ENCODE results near the gene PPP1R15B.
A peak's percentile ranks its signal among the peaks of the same experiment; 100 is the strongest.

The PPP1R15B gene

GRCh38 chr1:204450461-204451257, 39.0 kb upstream of the PPP1R15B start:
- peak overlapping the region; percentile 39 for H3K56ac ChIP-seq (ENCODE audit: low read length)
- peak overlapping the region; percentile 73 for H3K23ac ChIP-seq (ENCODE audit: low read length)
- H3K36me3 ChIP-seq (ENCODE audit: control insufficient read depth, insufficient read depth, low read length): no peaks in the 10 kb centered on the region
- H2AK5ac ChIP-seq (ENCODE audit: low read length): no peak overlapping the region
- H3K4ac ChIP-seq (ENCODE audit: low read depth, low read length): no peak overlapping the region
- no peak overlapping the region for H4K5ac ChIP-seq (ENCODE audit: low read length)
- no CpG with 5 or more reads among the region's 8 CpGs for WGBS (ENCODE audit: extremely low coverage, insufficient coverage, low lambda C conversion rate)
- no peaks in the 10 kb centered on the region for H3K27me3 ChIP-seq (ENCODE audit: insufficient read depth, low read length, poor library complexity)
- H3K18ac ChIP-seq (ENCODE audit: low read length): no peak overlapping the region
- H3K4me1 ChIP-seq (ENCODE audit: control insufficient read depth, low read depth, low read length): peaks cover 15% of the 10 kb centered on the region
- H4K8ac ChIP-seq (ENCODE audit: low read depth, low read length): no peak overlapping the region
- no peak overlapping the region for H3K9ac ChIP-seq (ENCODE audit: low read length)
- H2BK15ac ChIP-seq (replicated peaks; ENCODE audit: low read depth): no peak overlapping the region
- no peak overlapping the region for H2BK120ac ChIP-seq (ENCODE audit: low read depth, low read length)
- no peaks in the 10 kb centered on the region for H3K79me1 ChIP-seq (ENCODE audit: low read length)
- H3K27ac ChIP-seq (ENCODE audit: low read depth, low read length): peak overlapping the region; percentile 11
- peak; percentile 79 for DNase-seq
- no peak overlapping the region for H2BK5ac ChIP-seq (ENCODE audit: low read length)
- no peak overlapping the region for H3K4me2 ChIP-seq (ENCODE audit: low read length)
- no peaks in the 10 kb centered on the region for H3K79me2 ChIP-seq (ENCODE audit: control insufficient read depth, insufficient read depth, low read length)
- H3K4me3 ChIP-seq (ENCODE audit: low read length): no peak overlapping the region

GRCh38 chr1:204449678-204450280, 38.2 kb upstream of the PPP1R15B start:
- no peak overlapping the region for H3K18ac ChIP-seq (ENCODE audit: low read length)
- H2BK15ac ChIP-seq (replicated peaks; ENCODE audit: low read depth): no peak overlapping the region
- no peak overlapping the region for H3K4me3 ChIP-seq (ENCODE audit: low read length)
- no peak overlapping the region for H3K23ac ChIP-seq (ENCODE audit: low read length)
- no peak overlapping the region for H3K4me2 ChIP-seq (ENCODE audit: low read length)
- H2BK120ac ChIP-seq (ENCODE audit: low read depth, low read length): no peak overlapping the region
- no peak overlapping the region for H3K4ac ChIP-seq (ENCODE audit: low read depth, low read length)
- no peak for DNase-seq
- H3K9ac ChIP-seq (ENCODE audit: low read length): no peak overlapping the region
- WGBS (ENCODE audit: extremely low coverage, insufficient coverage, low lambda C conversion rate): no CpG with 5 or more reads among the region's 8 CpGs
- no peaks in the 10 kb centered on the region for H3K27me3 ChIP-seq (ENCODE audit: insufficient read depth, low read length, poor library complexity)
- no peak overlapping the region for H4K8ac ChIP-seq (ENCODE audit: low read depth, low read length)
- no peaks in the 10 kb centered on the region for H3K79me2 ChIP-seq (ENCODE audit: control insufficient read depth, insufficient read depth, low read length)
- no peak overlapping the region for H2AK5ac ChIP-seq (ENCODE audit: low read length)
- no peak overlapping the region for H3K27ac ChIP-seq (ENCODE audit: low read depth, low read length)
- peaks cover 13% of the 10 kb centered on the region for H3K4me1 ChIP-seq (ENCODE audit: control insufficient read depth, low read depth, low read length)
- H3K79me1 ChIP-seq (ENCODE audit: low read length): no peaks in the 10 kb centered on the region
- H2BK5ac ChIP-seq (ENCODE audit: low read length): no peak overlapping the region
- no peaks in the 10 kb centered on the region for H3K36me3 ChIP-seq (ENCODE audit: control insufficient read depth, insufficient read depth, low read length)
- no peak overlapping the region for H4K5ac ChIP-seq (ENCODE audit: low read length)
- H3K56ac ChIP-seq (ENCODE audit: low read length): no peak overlapping the region

GRCh38 chr1:204448991-204449677, 37.5 kb upstream of the PPP1R15B start:
- Histone ChIP-seq H3K79me2 (ENCODE audit: control insufficient read depth, insufficient read depth, low read length) (no peaks in the 10 kb centered on the region), H3K27ac (ENCODE audit: low read depth, low read length) (no peak overlapping the region), H2BK120ac (ENCODE audit: low read depth, low read length) (no peak overlapping the region), H3K4me2 (ENCODE audit: low read length) (no peak overlapping the region), H3K9ac (ENCODE audit: low read length) (no peak overlapping the region), H4K8ac (ENCODE audit: low read depth, low read length) (no peak overlapping the region), H2AK5ac (ENCODE audit: low read length) (no peak overlapping the region), H3K4me1 (ENCODE audit: control insufficient read depth, low read depth, low read length) (peaks cover 13% of the 10 kb centered on the region), H4K5ac (ENCODE audit: low read length) (no peak overlapping the region), H3K56ac (ENCODE audit: low read length) (no peak overlapping the region), H3K4ac (ENCODE audit: low read depth, low read length) (no peak overlapping the region), H3K79me1 (ENCODE audit: low read length) (no peaks in the 10 kb centered on the region), H3K18ac (ENCODE audit: low read length) (no peak overlapping the region), H3K27me3 (ENCODE audit: insufficient read depth, low read length, poor library complexity) (no peaks in the 10 kb centered on the region), H3K36me3 (ENCODE audit: control insufficient read depth, insufficient read depth, low read length) (peaks cover 3% of the 10 kb centered on the region), H3K23ac (ENCODE audit: low read length) (no peak overlapping the region), H2BK15ac (replicated peaks; ENCODE audit: low read depth) (no peak overlapping the region), H3K4me3 (ENCODE audit: low read length) (no peak overlapping the region), H2BK5ac (ENCODE audit: low read length) (no peak overlapping the region)
- no CpG with 5 or more reads among the region's 6 CpGs for WGBS (ENCODE audit: extremely low coverage, insufficient coverage, low lambda C conversion rate)
- DNase-seq: no peak

GRCh38 chr1:204448344-204448964, 36.8 kb upstream of the PPP1R15B start:
- no peaks in the 10 kb centered on the region for H3K79me2 ChIP-seq (ENCODE audit: control insufficient read depth, insufficient read depth, low read length)
- H3K27me3 ChIP-seq (ENCODE audit: insufficient read depth, low read length, poor library complexity): no peaks in the 10 kb centered on the region
- H3K18ac ChIP-seq (ENCODE audit: low read length): no peak overlapping the region
- H3K4me2 ChIP-seq (ENCODE audit: low read length): no peak overlapping the region
- no peak overlapping the region for H3K9ac ChIP-seq (ENCODE audit: low read length)
- H2BK5ac ChIP-seq (ENCODE audit: low read length): no peak overlapping the region
- peaks cover 13% of the 10 kb centered on the region for H3K4me1 ChIP-seq (ENCODE audit: control insufficient read depth, low read depth, low read length)
- no peak overlapping the region for H2BK15ac ChIP-seq (replicated peaks; ENCODE audit: low read depth)
- WGBS (ENCODE audit: extremely low coverage, insufficient coverage, low lambda C conversion rate): no CpG with 5 or more reads among the region's 7 CpGs
- no peak overlapping the region for H2BK120ac ChIP-seq (ENCODE audit: low read depth, low read length)
- no peak overlapping the region for H3K23ac ChIP-seq (ENCODE audit: low read length)
- no peak overlapping the region for H4K5ac ChIP-seq (ENCODE audit: low read length)
- DNase-seq: no peak
- no peak overlapping the region for H3K56ac ChIP-seq (ENCODE audit: low read length)
- no peak overlapping the region for H3K4me3 ChIP-seq (ENCODE audit: low read length)
- H4K8ac ChIP-seq (ENCODE audit: low read depth, low read length): no peak overlapping the region
- no peaks in the 10 kb centered on the region for H3K79me1 ChIP-seq (ENCODE audit: low read length)
- peaks cover 3% of the 10 kb centered on the region for H3K36me3 ChIP-seq (ENCODE audit: control insufficient read depth, insufficient read depth, low read length)
- no peak overlapping the region for H3K27ac ChIP-seq (ENCODE audit: low read depth, low read length)
- H2AK5ac ChIP-seq (ENCODE audit: low read length): no peak overlapping the region
- H3K4ac ChIP-seq (ENCODE audit: low read depth, low read length): no peak overlapping the region

GRCh38 chr1:204447736-204448135, 36.1 kb upstream of the PPP1R15B start:
- Histone ChIP-seq H3K23ac (ENCODE audit: low read length) (no peak overlapping the region), H3K4ac (ENCODE audit: low read depth, low read length) (no peak overlapping the region), H3K18ac (ENCODE audit: low read length) (no peak overlapping the region), H3K4me2 (ENCODE audit: low read length) (no peak overlapping the region), H3K36me3 (ENCODE audit: control insufficient read depth, insufficient read depth, low read length) (peaks cover 3% of the 10 kb centered on the region), H4K8ac (ENCODE audit: low read depth, low read length) (no peak overlapping the region), H2AK5ac (ENCODE audit: low read length) (no peak overlapping the region), H4K5ac (ENCODE audit: low read length) (no peak overlapping the region), H3K79me2 (ENCODE audit: control insufficient read depth, insufficient read depth, low read length) (no peaks in the 10 kb centered on the region), H2BK15ac (replicated peaks; ENCODE audit: low read depth) (no peak overlapping the region), H3K4me1 (ENCODE audit: control insufficient read depth, low read depth, low read length) (peaks cover 13% of the 10 kb centered on the region), H3K4me3 (ENCODE audit: low read length) (no peak overlapping the region), H2BK5ac (ENCODE audit: low read length) (no peak overlapping the region), H3K27me3 (ENCODE audit: insufficient read depth, low read length, poor library complexity) (no peaks in the 10 kb centered on the region), H2BK120ac (ENCODE audit: low read depth, low read length) (no peak overlapping the region), H3K9ac (ENCODE audit: low read length) (no peak overlapping the region), H3K79me1 (ENCODE audit: low read length) (no peaks in the 10 kb centered on the region), H3K27ac (ENCODE audit: low read depth, low read length) (no peak overlapping the region), H3K56ac (ENCODE audit: low read length) (no peak overlapping the region)
- no peak for DNase-seq
- no CpG with 5 or more reads among the region's 4 CpGs for WGBS (ENCODE audit: extremely low coverage, insufficient coverage, low lambda C conversion rate)
